ENCODE data around the gene KRTAP12-4.
"Not testable (repeated sequence)": the region's sequence is repeated elsewhere in the genome, so short reads cannot be mapped to it uniquely, and the experiment has no call there.

DNA sequence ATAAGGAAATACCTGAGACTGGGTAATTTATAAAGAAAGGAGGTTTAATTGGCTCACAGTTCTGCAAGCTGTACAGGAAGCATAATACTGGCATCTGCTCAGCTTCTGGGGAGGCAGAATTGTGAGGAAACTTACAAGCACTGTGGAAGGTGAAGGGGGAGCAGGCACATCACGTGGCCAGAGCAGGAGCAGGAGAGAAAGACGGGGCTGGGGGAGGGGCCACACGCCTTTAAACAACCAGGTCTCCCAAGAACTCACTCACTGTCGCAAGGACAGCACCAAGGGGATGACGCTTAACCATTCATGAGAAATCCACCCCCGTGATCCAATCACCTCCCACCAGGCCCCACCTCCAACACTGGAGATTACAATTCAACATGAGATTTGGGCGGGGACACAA, 7.1 kb upstream of the KRTAP12-4 start:
- TF ChIP-seq, protein P1, sequence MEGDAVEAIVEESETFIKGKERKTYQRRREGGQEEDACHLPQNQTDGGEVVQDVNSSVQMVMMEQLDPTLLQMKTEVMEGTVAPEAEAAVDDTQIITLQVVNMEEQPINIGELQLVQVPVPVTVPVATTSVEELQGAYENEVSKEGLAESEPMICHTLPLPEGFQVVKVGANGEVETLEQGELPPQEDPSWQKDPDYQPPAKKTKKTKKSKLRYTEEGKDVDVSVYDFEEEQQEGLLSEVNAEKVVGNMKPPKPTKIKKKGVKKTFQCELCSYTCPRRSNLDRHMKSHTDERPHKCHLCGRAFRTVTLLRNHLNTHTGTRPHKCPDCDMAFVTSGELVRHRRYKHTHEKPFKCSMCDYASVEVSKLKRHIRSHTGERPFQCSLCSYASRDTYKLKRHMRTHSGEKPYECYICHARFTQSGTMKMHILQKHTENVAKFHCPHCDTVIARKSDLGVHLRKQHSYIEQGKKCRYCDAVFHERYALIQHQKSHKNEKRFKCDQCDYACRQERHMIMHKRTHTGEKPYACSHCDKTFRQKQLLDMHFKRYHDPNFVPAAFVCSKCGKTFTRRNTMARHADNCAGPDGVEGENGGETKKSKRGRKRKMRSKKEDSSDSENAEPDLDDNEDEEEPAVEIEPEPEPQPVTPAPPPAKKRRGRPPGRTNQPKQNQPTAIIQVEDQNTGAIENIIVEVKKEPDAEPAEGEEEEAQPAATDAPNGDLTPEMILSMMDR (IDR thresholded peaks at IDR 0.05): not testable (repeated sequence)
- not testable (repeated sequence) for TF ChIP-seq POLR2A, POLR2AphosphoS5 (IDR thresholded peaks at IDR 0.05)
